Measurements from ENCODE around the gene CX3CR1. TPM values are rescaled to one million over a fixed set of nuclear protein-coding genes. Genes with fewer than 3 reads are reported as not detected.

CX3CR1 gene
- total and polyA plus RNA-seq, 8 donors, result 0.08 to 13.0 (median 1.2) TPM

DNA sequence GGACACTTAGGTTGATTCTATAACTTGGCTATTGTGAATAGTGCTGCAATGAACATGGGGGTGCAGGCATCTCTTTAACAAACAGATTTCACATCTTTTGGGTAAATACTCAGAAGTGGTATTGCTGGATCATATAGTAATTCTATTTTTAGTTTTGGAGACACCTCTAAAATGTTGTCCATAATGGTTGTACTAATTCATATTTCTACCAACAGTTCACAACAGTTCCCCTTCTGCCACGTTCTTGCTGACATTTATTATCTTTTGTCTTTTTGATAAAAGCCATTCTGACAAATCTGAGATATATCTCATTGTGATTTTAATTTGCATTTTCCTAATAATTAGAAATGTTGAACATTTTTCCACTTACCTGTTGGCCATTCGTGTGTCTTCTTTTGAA is 19.5 kb downstream of the CX3CR1 start:
- H3K4me3 ChIP-seq, result no peak overlapping the region
- H3K4me1 ChIP-seq, result no peaks in the 10 kb centered on the region
- no peaks in the 10 kb centered on the region for H3K9me3 ChIP-seq
- H3K27me3 ChIP-seq, result no peaks in the 10 kb centered on the region
- WGBS, 2 donors, result 36 to 48% methylated on average over 2 of the region's 2 CpGs
- DNase-seq (no peak), FAIRE-seq (no peak), ATAC-seq (no peak)
- no peak overlapping the region for H3K27ac ChIP-seq
- intact Hi-C loops (cut with DNase I), result no loop called here
- TF ChIP-seq CTCF (IDR thresholded peaks at IDR 0.05), result no peak
- H3K36me3 ChIP-seq, result no peaks in the 10 kb centered on the region

DNA sequence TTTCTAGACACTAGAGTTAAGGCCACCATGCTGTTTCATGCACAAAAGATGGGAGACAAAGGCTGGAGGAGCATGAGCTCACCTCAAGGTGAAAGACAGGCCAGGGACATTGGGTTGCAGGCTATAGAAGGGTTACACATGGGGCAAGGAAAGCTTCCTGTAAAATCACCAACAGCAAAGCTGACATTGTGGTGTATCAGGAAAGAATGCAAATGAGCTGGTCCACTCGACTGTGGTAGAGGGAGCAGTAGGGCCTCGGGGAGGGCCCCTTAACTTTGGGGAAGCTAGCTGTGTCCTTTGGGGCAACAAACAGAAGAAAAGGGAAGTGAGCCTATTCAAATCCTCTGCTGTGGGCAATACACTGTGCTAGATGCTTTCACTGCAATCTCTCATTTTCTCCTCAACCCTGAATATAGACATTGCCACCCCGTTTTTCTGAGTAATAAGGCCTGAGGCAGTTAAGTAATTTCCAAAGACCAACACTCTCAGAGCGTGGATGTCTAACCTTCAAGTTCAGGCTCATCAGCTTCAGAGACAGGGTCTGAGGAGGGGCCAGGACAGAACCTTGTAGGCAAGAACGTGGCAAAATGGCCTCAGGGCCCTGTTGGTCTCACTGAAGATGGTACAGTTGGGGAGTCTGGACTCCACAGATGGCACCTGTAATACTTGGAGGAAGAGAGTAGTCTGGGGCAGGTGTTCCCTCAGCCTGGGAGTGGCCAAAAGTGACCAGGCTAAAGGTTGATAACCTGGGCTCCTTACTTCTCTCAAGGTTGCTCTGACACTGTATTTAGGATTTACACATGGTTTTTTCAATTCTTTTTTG is 24.1 kb downstream of the CX3CR1 start:
- H3K36me3 ChIP-seq, result no peaks in the 10 kb centered on the region
- no peak for TF ChIP-seq CTCF (IDR thresholded peaks at IDR 0.05)
- no peak for FAIRE-seq
- no peak overlapping the region for H3K4me3 ChIP-seq
- 54 to 62% methylated on average over 5 of the region's 5 CpGs for WGBS, 2 donors
- H3K9me3 ChIP-seq, result no peaks in the 10 kb centered on the region
- no peaks in the 10 kb centered on the region for H3K27me3 ChIP-seq
- no peaks in the 10 kb centered on the region for H3K4me1 ChIP-seq
- intact Hi-C loops (cut with DNase I), result no loop called here
- DNase-seq, result peak in 1 of 6 donors; percentile 31
- ATAC-seq, result peak in 3 of 4 donors; percentile 21 to 90 (median 76)
- no peak overlapping the region for H3K27ac ChIP-seq

- DNase-seq, result no peak
- Histone ChIP-seq H3K36me3 (no peaks in the 10 kb centered on the region), H3K27me3 (no peaks in the 10 kb centered on the region), H3K4me1 (no peaks in the 10 kb centered on the region), H3K4me3 (no peak overlapping the region), H3K27ac (no peak overlapping the region), H3K9me3 (no peaks in the 10 kb centered on the region)
- no peak for FAIRE-seq
- TF ChIP-seq CTCF (IDR thresholded peaks at IDR 0.05), result no peak
- WGBS, 2 donors, result 0 to 47% methylated on average over 2 of the region's 2 CpGs
- ATAC-seq, result no peak
- intact Hi-C loops (cut with DNase I), result no loop called here
Observed at GRCh38 chr3:39254806-39255449, 24.9 kb downstream of the CX3CR1 start.

DNA sequence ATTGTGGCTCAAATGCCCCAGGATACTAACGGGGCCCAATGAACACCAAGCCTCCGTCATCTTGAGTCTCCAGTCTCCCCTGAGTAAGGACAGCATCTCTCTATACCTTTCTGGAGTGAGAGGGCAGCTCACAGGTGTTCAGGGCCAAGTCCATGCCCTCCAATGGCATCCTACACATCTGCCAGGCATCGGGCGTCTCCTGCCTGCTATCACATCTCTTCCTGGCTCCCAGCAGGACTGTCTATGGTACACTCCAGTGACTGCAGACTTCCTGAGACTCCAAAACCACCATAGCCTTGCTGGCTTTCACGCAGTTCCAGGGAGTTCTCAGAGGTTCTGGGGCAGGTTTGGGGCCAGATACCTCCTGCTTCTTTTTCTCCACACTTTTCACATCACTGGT is 28.3 kb downstream of the CX3CR1 start:
- Histone ChIP-seq H3K9me3 (no peaks in the 10 kb centered on the region), H3K27me3 (no peaks in the 10 kb centered on the region), H3K4me3 (no peak overlapping the region), H3K36me3 (no peaks in the 10 kb centered on the region), H3K4me1 (no peaks in the 10 kb centered on the region), H3K27ac (no peak overlapping the region)
- ATAC-seq, result no peak
- no peak for TF ChIP-seq CTCF (IDR thresholded peaks at IDR 0.05)
- no peak for FAIRE-seq
- DNase-seq, result no peak
- intact Hi-C loops (cut with DNase I), result no loop called here
- WGBS, 2 donors, result 79 to 81% methylated on average over 5 of the region's 5 CpGs
